HEK293 (cell line): Measurements from ENCODE around the gene CEP112.

Experiments used
- CTCF ChIA-PET: fragments of 350-600 bp; formaldehyde crosslinking; extraction: SDS; loops from one replicate; lab custom pipeline; 2021; ENCODE audit warnings: antibody characterized with exemption; lab: Yijun Ruan, JAX
- POLR2A ChIA-PET: fragments of 300-600 bp; formaldehyde crosslinking; extraction: SDS; loops from one replicate; lab custom pipeline; 2020; ENCODE audit warnings: antibody characterized with exemption, inconsistent platforms; lab: Yijun Ruan, JAX
- H3K27ac ChIP-seq: fragments of 200-500 bp; sonication (Bioruptor generic); 2 replicates; pipeline ENCODE4 v1.5.1; 2014; ENCODE audit warnings: low read depth, low read length, control low read depth, inconsistent platforms; ENCODE audit errors: extremely low read depth
- H3K36me3 ChIP-seq, 2 experiments: fragments of 200-500 bp in 1 of 2; sonication (Bioruptor generic) in 1 of 2; 1 replicate in 1 of 2; 2 replicates in 1 of 2; pipeline ENCODE4 v1.5.1; 2014 to 2017; ENCODE audit warnings: inconsistent platforms in 2 of 2, low read length in 2 of 2; ENCODE audit not compliant: control insufficient read depth in 2 of 2, insufficient read depth in 1 of 2
- H3K4me1 ChIP-seq: fragments of 200-500 bp; sonication (Bioruptor generic); 2 replicates; pipeline ENCODE4 v1.5.1; 2014; ENCODE audit warnings: mild to moderate bottlenecking, low read length, inconsistent platforms; ENCODE audit not compliant: control insufficient read depth, insufficient read depth
- H3K4me3 ChIP-seq: 2 replicates; pipeline ENCODE4 v1.5.1; 2011; ENCODE audit warnings: low read depth, mild to moderate bottlenecking, control low read depth, low read length, moderate library complexity
- H3K9me3 ChIP-seq: fragments of 200-500 bp; sonication (Bioruptor generic); 2 replicates; pipeline ENCODE4 v1.5.1; 2014; ENCODE audit warnings: low read depth, low read length, inconsistent platforms; ENCODE audit not compliant: control insufficient read depth, insufficient read depth
- BCL11A ChIP-seq: fragments of 450-650 bp; formaldehyde crosslinking; IDR thresholded peaks from 2 replicates; pipeline ENCODE4 v1.5.1; 2016; ENCODE audit warnings: low read depth, missing biosample characterization, missing genetic modification characterization
- GLI4 ChIP-seq: fragments of 450-650 bp; formaldehyde crosslinking; IDR thresholded peaks from 2 replicates; pipeline ENCODE4 v1.5.1; 2016; ENCODE audit warnings: missing biosample characterization, missing genetic modification characterization
- HOXD13 ChIP-seq: sonication (generic); formaldehyde crosslinking; IDR thresholded peaks from 2 replicates; pipeline ENCODE4 v1.8.0; 2022; ENCODE audit warnings: missing genetic modification reagents, borderline replicate concordance
- MYNN ChIP-seq: fragments of 450-650 bp; formaldehyde crosslinking; IDR thresholded peaks from 2 replicates; pipeline ENCODE4 v1.5.1; 2016; ENCODE audit warnings: missing biosample characterization, missing genetic modification characterization, borderline replicate concordance
- PRDM4 ChIP-seq: fragments of 450-650 bp; formaldehyde crosslinking; IDR thresholded peaks from 2 replicates; pipeline ENCODE4 v1.5.1; 2017; ENCODE audit warnings: missing biosample characterization, missing genetic modification characterization
- RBAK ChIP-seq: fragments of 450-650 bp; formaldehyde crosslinking; IDR thresholded peaks from 2 replicates; pipeline ENCODE4 v1.5.1; 2016; ENCODE audit warnings: missing biosample characterization, missing genetic modification characterization
- WT1 ChIP-seq: fragments of 450-650 bp; formaldehyde crosslinking; IDR thresholded peaks from 2 replicates; pipeline ENCODE4 v1.5.1; 2016; ENCODE audit warnings: missing biosample characterization, missing genetic modification characterization
- ZNF132 ChIP-seq: fragments of 450-650 bp; formaldehyde crosslinking; IDR thresholded peaks from 2 replicates; pipeline ENCODE4 v1.5.1; 2017; ENCODE audit warnings: missing biosample characterization, missing genetic modification characterization, borderline replicate concordance
- ZNF133 ChIP-seq: fragments of 450-650 bp; formaldehyde crosslinking; IDR thresholded peaks from 2 replicates; pipeline ENCODE4 v1.5.1; 2016; ENCODE audit warnings: missing biosample characterization, missing genetic modification characterization
- ZNF174 ChIP-seq: fragments of 450-650 bp; formaldehyde crosslinking; IDR thresholded peaks from 2 replicates; pipeline ENCODE4 v1.5.0; 2017; ENCODE audit warnings: missing biosample characterization, mild to moderate bottlenecking, missing genetic modification characterization
- ZNF37A ChIP-seq: fragments of 450-650 bp; IDR thresholded peaks from 2 replicates; pipeline ENCODE4 v1.5.1; 2018; ENCODE audit warnings: missing biosample characterization, missing genetic modification characterization
- ZNF561 ChIP-seq: fragments of 450-650 bp; IDR thresholded peaks from 2 replicates; pipeline ENCODE4 v1.5.1; 2018; ENCODE audit warnings: missing biosample characterization, missing genetic modification characterization, borderline replicate concordance
- ZNF639 ChIP-seq: fragments of 450-650 bp; formaldehyde crosslinking; IDR thresholded peaks from 2 replicates; pipeline ENCODE4 v1.5.1; 2016; ENCODE audit warnings: missing biosample characterization, missing genetic modification characterization
- ZNF677 ChIP-seq: fragments of 450-650 bp; IDR thresholded peaks from 2 replicates; pipeline ENCODE4 v1.5.0; 2018; ENCODE audit warnings: missing biosample characterization, mild to moderate bottlenecking, missing genetic modification characterization, moderate library complexity
- ZNF701 ChIP-seq: fragments of 450-650 bp; formaldehyde crosslinking; IDR thresholded peaks from 2 replicates; pipeline ENCODE4 v1.5.1; 2016; ENCODE audit warnings: missing biosample characterization, missing genetic modification characterization
- ZNF843 ChIP-seq: fragments of 450-650 bp; formaldehyde crosslinking; IDR thresholded peaks from 2 replicates; pipeline ENCODE4 v1.5.1; 2016; ENCODE audit warnings: missing biosample characterization, missing genetic modification characterization
- ZSCAN5A ChIP-seq: fragments of 450-650 bp; formaldehyde crosslinking; IDR thresholded peaks from 2 replicates; pipeline ENCODE4 v1.5.1; 2016; ENCODE audit warnings: missing biosample characterization, missing genetic modification characterization
- TF ChIP-seq, protein P1 (sequence below): fragments of 450-650 bp; formaldehyde crosslinking; IDR thresholded peaks from 2 replicates; pipeline ENCODE4 v1.5.1; 2016; ENCODE audit warnings: missing biosample characterization, missing genetic modification characterization
- TF ChIP-seq, protein P2 (sequence below): fragments of 450-650 bp; formaldehyde crosslinking; IDR thresholded peaks from 2 replicates; pipeline ENCODE4 v1.5.1; 2016; ENCODE audit warnings: missing biosample characterization, missing genetic modification characterization

Gene CEP112

GRCh38 chr17:65662196-65662595 is 529.7 kb downstream of the CEP112 start (continued):
- TF ChIP-seq PRDM4 (no peak), ZNF677 (tag by site-specific recombination) (no peak), ZNF843 (no peak), ZNF639 (tag by site-specific recombination) (no peak)

- Histone ChIP-seq H3K4me1 (no peaks in the 10 kb centered on the region), H3K36me3 (no peaks in the 10 kb centered on the region), H3K9me3 (no peaks in the 10 kb centered on the region), H3K27ac (no peak overlapping the region), H3K4me3 (no peak overlapping the region)
- POLR2A ChIA-PET: no interaction called here
- TF ChIP-seq ZSCAN5A (tag by site-specific recombination) (no peak), ZNF701 (tag by site-specific recombination) (no peak), ZNF174 (tag by site-specific recombination) (no peak), PRDM4 (no peak), ZNF132 (tag by site-specific recombination) (no peak), ZNF561 (tag by site-specific recombination) (no peak), HOXD13 (no peak), ZNF37A (tag by site-specific recombination) (no peak), BCL11A (tag by site-specific recombination) (no peak), GLI4 (tag by site-specific recombination) (no peak), RBAK (no peak), MYNN (no peak), WT1 (no peak), ZNF133 (tag by site-specific recombination) (no peak)
- TF ChIP-seq, protein P1, sequence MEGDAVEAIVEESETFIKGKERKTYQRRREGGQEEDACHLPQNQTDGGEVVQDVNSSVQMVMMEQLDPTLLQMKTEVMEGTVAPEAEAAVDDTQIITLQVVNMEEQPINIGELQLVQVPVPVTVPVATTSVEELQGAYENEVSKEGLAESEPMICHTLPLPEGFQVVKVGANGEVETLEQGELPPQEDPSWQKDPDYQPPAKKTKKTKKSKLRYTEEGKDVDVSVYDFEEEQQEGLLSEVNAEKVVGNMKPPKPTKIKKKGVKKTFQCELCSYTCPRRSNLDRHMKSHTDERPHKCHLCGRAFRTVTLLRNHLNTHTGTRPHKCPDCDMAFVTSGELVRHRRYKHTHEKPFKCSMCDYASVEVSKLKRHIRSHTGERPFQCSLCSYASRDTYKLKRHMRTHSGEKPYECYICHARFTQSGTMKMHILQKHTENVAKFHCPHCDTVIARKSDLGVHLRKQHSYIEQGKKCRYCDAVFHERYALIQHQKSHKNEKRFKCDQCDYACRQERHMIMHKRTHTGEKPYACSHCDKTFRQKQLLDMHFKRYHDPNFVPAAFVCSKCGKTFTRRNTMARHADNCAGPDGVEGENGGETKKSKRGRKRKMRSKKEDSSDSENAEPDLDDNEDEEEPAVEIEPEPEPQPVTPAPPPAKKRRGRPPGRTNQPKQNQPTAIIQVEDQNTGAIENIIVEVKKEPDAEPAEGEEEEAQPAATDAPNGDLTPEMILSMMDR (tag by site-specific recombination): no peak
- TF ChIP-seq, protein P2, sequence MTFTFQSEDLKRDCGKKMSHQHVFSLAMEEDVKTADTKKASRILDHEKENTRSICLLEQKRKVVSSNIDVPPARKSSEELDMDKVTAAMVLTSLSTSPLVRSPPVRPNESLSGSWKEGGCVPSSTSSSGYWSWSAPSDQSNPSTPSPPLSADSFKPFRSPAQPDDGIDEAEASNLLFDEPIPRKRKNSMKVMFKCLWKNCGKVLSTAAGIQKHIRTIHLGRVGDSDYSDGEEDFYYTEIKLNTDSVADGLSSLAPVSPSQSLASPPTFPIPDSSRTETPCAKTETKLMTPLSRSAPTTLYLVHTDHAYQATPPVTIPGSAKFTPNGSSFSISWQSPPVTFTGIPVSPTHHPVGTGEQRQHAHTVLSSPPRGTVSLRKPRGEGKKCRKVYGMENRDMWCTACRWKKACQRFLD: no peak
- CTCF ChIA-PET: no interaction called here
These were observed 531.0 kb downstream of the CEP112 start for GRCh38 chr17:65660947-65661346.
